ENCODE measurements around the gene PAPSS2.

The PAPSS2 gene

DNA sequence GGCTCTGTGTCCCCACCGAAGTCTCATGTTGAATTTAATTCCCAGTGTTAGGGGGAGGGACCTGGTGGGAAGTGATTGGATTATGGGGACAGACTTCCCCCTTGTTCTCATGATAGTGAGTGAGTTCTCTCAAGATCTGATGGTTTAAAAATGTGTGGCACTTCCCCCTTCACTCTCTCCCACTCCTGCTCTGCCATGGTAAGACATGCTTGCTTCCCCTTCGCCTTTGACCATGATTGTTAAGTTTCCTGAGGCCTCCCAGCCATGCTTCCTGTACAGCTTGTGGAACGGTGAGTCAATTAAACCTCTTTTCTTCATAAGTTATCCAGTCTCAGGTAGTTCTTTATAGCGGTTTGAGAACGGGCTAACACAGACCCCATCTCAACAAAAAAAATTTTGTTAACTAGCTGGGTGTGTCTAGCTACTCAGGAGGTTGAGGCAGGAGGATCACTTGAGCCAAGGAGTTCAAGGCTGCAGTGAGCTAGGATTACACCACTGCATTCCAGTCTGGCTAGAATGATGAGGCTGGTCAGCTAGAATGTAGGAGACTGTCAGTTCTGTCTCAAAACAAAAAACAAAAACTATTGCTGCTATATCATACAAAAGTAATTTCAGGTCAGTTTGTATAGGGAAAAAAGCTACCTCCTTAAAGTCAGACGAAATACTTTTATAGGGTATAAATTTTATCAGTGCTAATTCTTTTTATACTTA lies 100.7 kb downstream of the PAPSS2 start:
- H3K27me3 ChIP-seq (ENCODE audit: control insufficient read depth, insufficient read depth, low read length) = no peaks in the 10 kb centered on the region
- peaks cover 17% of the 10 kb centered on the region for H3K36me3 ChIP-seq (ENCODE audit: control insufficient read depth, low read depth, low read length)
- no peaks in the 10 kb centered on the region for H3K9me3 ChIP-seq (ENCODE audit: control insufficient read depth, low read depth, low read length)
- no peak overlapping the region for H3K4me3 ChIP-seq (ENCODE audit: low read length)
- no peak overlapping the region for H3K27ac ChIP-seq (ENCODE audit: low read length)
- no peak overlapping the region for H3K9ac ChIP-seq (ENCODE audit: low read length)
- peaks cover 4% of the 10 kb centered on the region for H3K4me1 ChIP-seq (ENCODE audit: control insufficient read depth, low read depth, low read length)

DNA sequence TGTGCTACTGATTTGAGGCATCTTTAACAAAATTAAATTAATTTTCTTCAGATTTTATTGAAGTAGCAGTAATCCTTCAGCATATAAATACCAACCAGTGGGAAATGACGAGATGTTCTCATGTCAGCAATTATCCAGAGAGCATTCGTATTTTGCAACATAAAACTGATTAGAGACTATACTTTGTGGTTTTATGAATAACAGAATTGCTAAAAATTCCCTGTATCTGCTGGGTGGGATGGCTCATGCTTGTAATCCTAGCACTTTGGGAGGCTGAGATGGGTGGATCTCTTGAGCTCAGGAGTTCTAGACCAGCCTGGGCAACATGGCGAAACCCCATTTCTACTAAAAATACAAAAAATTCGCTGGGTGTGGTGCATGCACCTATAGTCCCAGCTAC lies 101.5 kb downstream of the PAPSS2 start:
- Histone ChIP-seq H3K27ac (ENCODE audit: low read length) (no peak overlapping the region), H3K27me3 (ENCODE audit: control insufficient read depth, insufficient read depth, low read length) (no peaks in the 10 kb centered on the region), H3K9me3 (ENCODE audit: control insufficient read depth, low read depth, low read length) (no peaks in the 10 kb centered on the region), H3K36me3 (ENCODE audit: control insufficient read depth, low read depth, low read length) (peaks cover 11% of the 10 kb centered on the region), H3K4me1 (ENCODE audit: control insufficient read depth, low read depth, low read length) (peaks cover 4% of the 10 kb centered on the region), H3K4me3 (ENCODE audit: low read length) (no peak overlapping the region), H3K9ac (ENCODE audit: low read length) (no peak overlapping the region)

DNA sequence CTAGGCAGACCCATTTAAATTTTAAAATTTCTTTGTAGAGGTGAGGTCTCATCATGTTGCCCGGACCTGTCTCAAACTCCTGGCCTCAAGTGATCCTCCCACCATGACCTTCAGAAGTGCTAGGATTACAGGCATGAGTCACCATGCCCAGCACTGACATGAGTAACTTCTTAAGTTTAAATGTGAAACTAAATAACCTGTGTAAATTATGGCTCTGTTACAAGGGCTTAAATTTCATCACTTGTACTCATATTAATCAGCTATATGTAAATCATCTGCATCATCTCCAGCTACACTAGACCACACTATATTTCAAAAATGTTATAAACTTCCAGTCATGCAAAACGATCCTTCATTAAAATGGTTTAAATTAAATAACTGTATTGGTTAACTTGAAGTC lies 102.2 kb downstream of the PAPSS2 start:
- H3K9ac ChIP-seq (ENCODE audit: low read length) = no peak overlapping the region
- peaks cover 6% of the 10 kb centered on the region for H3K36me3 ChIP-seq (ENCODE audit: control insufficient read depth, low read depth, low read length)
- H3K27ac ChIP-seq (ENCODE audit: low read length) = no peak overlapping the region
- H3K4me1 ChIP-seq (ENCODE audit: control insufficient read depth, low read depth, low read length) = peaks cover 4% of the 10 kb centered on the region
- H3K9me3 ChIP-seq (ENCODE audit: control insufficient read depth, low read depth, low read length) = no peaks in the 10 kb centered on the region
- H3K4me3 ChIP-seq (ENCODE audit: low read length) = no peak overlapping the region
- H3K27me3 ChIP-seq (ENCODE audit: control insufficient read depth, insufficient read depth, low read length) = no peaks in the 10 kb centered on the region

DNA sequence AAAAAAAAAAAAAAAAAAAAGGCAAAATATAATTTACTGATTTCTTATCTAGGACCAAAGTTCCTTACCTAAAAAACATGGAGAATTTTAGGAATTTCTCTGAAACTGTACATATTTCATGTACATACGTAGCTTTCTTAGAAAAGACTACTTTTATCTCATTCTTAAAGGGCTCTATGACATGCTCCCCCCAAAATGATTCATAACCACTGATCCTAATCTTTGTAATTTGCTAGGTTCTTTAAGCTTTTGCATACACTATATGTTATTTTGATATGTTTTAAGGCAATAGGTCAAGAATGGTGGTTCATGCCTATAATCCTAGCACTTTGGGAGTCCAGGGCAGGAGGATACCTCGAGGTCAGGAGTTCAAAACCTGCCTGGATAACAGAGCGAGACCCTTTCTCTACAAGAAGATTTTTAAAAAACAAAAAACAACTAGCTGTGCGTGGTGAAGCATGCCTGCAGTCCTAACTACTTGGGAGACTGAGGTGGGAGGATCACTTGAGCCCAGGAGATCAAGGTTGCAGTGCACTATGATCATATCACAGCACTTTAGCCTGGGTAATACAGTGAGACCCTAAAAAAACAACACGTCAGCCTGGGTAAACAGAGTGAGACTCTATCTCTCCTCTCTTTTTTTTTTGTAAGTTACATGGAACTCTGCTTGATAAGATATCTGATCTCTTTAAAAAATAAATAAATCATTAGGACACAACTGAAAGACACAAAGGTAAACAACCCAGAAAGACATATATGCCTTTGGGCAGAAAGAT lies 103.6 kb downstream of the PAPSS2 start:
- Histone ChIP-seq H3K36me3 (ENCODE audit: control insufficient read depth, low read depth, low read length) (peaks cover 11% of the 10 kb centered on the region), H3K9me3 (ENCODE audit: control insufficient read depth, low read depth, low read length) (no peaks in the 10 kb centered on the region), H3K9ac (ENCODE audit: low read length) (no peak overlapping the region), H3K27ac (ENCODE audit: low read length) (no peak overlapping the region), H3K27me3 (ENCODE audit: control insufficient read depth, insufficient read depth, low read length) (no peaks in the 10 kb centered on the region), H3K4me1 (ENCODE audit: control insufficient read depth, low read depth, low read length) (peaks cover 9% of the 10 kb centered on the region), H3K4me3 (ENCODE audit: low read length) (no peak overlapping the region)

DNA sequence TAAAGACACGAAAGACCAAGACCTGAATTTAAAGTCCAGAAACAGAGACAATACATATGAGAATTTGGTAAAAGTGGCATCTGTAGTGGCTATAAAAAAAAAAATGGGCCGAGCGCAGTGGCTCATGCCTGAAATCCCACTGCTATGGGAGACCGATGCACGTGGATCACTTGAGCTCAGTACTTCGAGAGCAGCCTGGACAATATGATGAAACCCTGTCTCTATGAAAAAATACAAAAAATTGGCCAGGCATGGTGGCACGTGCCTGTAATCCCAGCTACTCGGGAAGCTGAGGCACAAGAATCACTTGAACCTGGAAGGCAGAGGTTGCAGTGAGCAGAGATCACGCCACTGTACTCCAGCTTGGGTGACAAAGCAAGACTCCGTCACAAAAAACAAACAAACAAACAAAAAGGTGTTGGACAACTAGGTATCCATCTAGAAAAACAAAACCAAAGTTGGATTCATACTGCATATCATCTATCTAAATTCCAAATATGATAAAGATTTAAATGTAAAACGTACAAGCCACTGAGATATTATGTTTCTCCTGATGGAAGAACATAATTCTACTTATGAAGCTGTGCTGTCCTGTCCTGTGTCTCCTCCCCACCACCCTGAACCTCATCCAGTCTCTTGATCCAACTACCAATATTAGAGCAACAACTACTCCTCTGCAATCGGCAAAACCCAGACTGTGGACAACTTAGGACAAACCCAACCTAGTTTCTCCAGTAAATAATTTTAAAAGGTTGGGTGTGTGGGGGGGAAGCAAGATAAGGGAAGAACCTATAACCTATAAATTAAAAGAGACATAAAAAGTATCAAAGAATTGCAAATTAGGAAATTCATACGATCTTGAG lies 104.6 kb downstream of the PAPSS2 start:
- Histone ChIP-seq H3K27me3 (ENCODE audit: control insufficient read depth, insufficient read depth, low read length) (no peaks in the 10 kb centered on the region), H3K4me3 (ENCODE audit: low read length) (no peak overlapping the region), H3K9me3 (ENCODE audit: control insufficient read depth, low read depth, low read length) (no peaks in the 10 kb centered on the region), H3K9ac (ENCODE audit: low read length) (no peak overlapping the region), H3K27ac (ENCODE audit: low read length) (no peak overlapping the region), H3K36me3 (ENCODE audit: control insufficient read depth, low read depth, low read length) (peaks cover 17% of the 10 kb centered on the region), H3K4me1 (ENCODE audit: control insufficient read depth, low read depth, low read length) (peaks cover 5% of the 10 kb centered on the region)

DNA sequence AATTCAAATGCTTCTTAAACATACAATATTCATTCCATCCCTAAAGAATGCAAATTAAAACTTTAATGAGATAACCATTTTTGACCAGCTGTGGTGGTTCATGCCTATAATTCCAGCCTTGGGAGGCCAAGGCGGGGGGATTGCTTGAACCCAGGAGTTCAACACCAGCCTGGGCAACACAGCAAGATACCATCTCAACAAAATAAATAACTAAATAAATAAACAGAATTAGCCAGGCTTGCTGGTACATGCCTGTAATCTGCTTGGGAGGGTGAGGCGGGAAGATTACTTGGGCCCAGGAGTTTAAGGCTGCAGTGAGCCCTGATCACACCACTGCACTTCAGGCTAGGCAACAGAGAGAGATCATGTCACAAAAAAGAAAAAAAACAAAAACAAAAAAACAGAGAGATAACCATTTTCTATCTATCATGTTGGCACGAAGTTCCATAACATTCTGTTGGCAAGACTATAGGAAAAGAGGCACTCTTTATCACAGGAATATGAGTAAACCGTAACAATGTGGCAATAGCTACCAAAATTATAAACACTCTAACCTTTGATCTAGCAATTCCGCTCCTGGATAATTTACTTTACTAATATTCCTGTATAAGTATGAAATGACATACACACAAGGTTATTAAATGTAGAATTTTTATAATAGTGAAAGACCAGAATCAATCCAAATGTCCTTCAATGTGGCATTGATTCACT lies 106.1 kb downstream of the PAPSS2 start:
- H3K9ac ChIP-seq (ENCODE audit: low read length) = no peak overlapping the region
- peaks cover 5% of the 10 kb centered on the region for H3K4me1 ChIP-seq (ENCODE audit: control insufficient read depth, low read depth, low read length)
- no peak overlapping the region for H3K4me3 ChIP-seq (ENCODE audit: low read length)
- no peak overlapping the region for H3K27ac ChIP-seq (ENCODE audit: low read length)
- H3K27me3 ChIP-seq (ENCODE audit: control insufficient read depth, insufficient read depth, low read length) = no peaks in the 10 kb centered on the region
- no peaks in the 10 kb centered on the region for H3K9me3 ChIP-seq (ENCODE audit: control insufficient read depth, low read depth, low read length)
- H3K36me3 ChIP-seq (ENCODE audit: control insufficient read depth, low read depth, low read length) = peaks cover 23% of the 10 kb centered on the region

DNA sequence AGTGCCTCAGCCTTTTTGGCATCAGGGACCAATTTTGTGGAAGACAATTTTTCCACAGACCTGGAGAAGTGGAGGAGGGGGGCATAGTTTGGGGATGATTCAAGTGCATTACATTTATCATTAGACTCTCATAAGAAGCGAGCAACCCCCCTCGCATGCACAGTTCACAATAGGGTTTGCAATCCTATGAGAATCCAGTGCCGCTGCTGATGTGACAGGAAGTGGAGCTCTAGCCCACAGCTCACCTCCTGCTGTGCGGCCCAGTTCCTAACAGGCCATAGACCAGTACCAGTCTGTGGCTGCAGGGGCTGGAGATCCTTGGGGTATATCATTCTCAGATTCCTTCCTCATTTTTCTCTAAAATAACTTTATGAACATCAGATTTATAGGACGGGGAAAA lies 107.6 kb downstream of the PAPSS2 start:
- Histone ChIP-seq H3K36me3 (ENCODE audit: control insufficient read depth, low read depth, low read length) (peaks cover 28% of the 10 kb centered on the region), H3K9ac (ENCODE audit: low read length) (no peak overlapping the region), H3K4me1 (ENCODE audit: control insufficient read depth, low read depth, low read length) (peaks cover 5% of the 10 kb centered on the region), H3K27me3 (ENCODE audit: control insufficient read depth, insufficient read depth, low read length) (no peaks in the 10 kb centered on the region), H3K27ac (ENCODE audit: low read length) (no peak overlapping the region), H3K9me3 (ENCODE audit: control insufficient read depth, low read depth, low read length) (no peaks in the 10 kb centered on the region), H3K4me3 (ENCODE audit: low read length) (no peak overlapping the region)

DNA sequence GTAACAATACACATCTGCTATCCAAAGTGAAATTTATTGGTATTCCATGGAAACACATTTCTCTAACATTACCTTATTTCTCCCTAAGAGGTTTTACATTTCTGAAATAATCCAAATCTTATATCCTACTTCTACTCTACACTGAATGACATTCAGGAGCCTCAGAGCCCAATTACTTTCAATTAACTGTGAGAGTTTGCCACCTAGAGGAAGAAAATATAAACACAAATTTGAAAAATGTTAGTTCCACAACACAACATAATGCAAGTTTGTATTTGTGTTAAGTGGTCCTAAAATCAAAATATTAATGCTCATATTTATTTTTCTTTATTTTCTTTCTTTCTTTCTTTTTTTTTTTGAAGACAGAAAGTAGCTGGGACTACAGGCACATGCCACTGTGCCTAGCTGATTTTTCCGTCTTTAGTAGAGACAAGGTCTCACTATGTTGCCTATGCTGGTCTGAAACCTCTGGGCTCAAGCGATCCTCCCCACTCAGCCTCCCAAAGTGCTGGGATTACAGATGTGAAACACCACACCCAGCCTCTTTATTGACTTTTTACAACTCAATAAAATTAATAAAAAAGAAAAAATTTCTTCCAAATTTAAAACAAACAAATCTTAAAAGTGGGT lies 112.3 kb downstream of the PAPSS2 start:
- peaks cover 42% of the 10 kb centered on the region for H3K36me3 ChIP-seq (ENCODE audit: control insufficient read depth, low read depth, low read length)
- H3K27ac ChIP-seq (ENCODE audit: low read length) = no peak overlapping the region
- H3K27me3 ChIP-seq (ENCODE audit: control insufficient read depth, insufficient read depth, low read length) = no peaks in the 10 kb centered on the region
- peaks cover 4% of the 10 kb centered on the region for H3K4me1 ChIP-seq (ENCODE audit: control insufficient read depth, low read depth, low read length)
- no peak overlapping the region for H3K9ac ChIP-seq (ENCODE audit: low read length)
- no peaks in the 10 kb centered on the region for H3K9me3 ChIP-seq (ENCODE audit: control insufficient read depth, low read depth, low read length)
- no peak overlapping the region for H3K4me3 ChIP-seq (ENCODE audit: low read length)

DNA sequence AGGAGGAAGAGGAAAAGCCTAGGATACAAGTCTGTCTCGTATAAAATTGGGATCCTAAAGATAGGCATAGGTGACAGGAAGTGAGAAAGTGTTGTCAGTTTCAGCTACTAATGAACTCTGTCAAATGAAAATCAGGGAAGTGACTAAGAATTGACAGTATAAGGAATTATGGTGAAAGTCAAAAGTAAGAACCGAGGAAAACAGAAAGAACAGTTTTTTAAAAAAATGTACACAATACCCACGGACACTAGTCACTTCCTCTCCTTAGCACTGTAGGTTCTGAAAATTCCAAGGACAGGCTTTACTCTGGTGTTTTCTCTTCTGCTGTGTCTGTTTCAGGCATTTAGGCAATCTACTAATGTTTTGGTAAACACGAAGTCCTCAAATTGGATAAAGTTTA lies 116.1 kb downstream of the PAPSS2 start:
- Histone ChIP-seq H3K4me3 (ENCODE audit: low read length) (no peak overlapping the region), H3K4me1 (ENCODE audit: control insufficient read depth, low read depth, low read length) (no peaks in the 10 kb centered on the region), H3K27ac (ENCODE audit: low read length) (no peak overlapping the region), H3K27me3 (ENCODE audit: control insufficient read depth, insufficient read depth, low read length) (no peaks in the 10 kb centered on the region), H3K9ac (ENCODE audit: low read length) (no peak overlapping the region), H3K9me3 (ENCODE audit: control insufficient read depth, low read depth, low read length) (no peaks in the 10 kb centered on the region), H3K36me3 (ENCODE audit: control insufficient read depth, low read depth, low read length) (peaks cover 29% of the 10 kb centered on the region)

DNA sequence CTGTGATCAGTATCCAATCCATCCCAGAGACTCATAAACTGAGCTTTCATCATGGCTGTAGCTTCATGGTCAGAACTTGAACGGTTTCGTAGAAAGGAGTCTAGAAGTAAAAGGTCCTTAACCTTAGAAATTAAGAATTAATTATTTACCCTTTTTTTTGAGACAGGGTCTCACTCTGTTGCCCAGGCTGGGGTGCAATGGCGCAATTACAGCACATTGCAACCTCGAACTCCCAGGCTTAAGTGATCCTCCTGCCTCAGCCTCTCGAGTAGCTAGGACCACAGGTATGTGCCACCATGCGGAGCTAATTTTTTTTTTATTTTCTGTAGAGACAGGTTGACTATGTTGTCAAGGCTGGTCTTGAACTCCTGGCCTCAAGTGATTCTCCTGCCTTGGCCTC lies 116.7 kb downstream of the PAPSS2 start:
- H3K9ac ChIP-seq (ENCODE audit: low read length) = no peak overlapping the region
- H3K9me3 ChIP-seq (ENCODE audit: control insufficient read depth, low read depth, low read length) = no peaks in the 10 kb centered on the region
- H3K4me1 ChIP-seq (ENCODE audit: control insufficient read depth, low read depth, low read length) = no peaks in the 10 kb centered on the region
- H3K36me3 ChIP-seq (ENCODE audit: control insufficient read depth, low read depth, low read length) = peaks cover 23% of the 10 kb centered on the region
- no peaks in the 10 kb centered on the region for H3K27me3 ChIP-seq (ENCODE audit: control insufficient read depth, insufficient read depth, low read length)
- no peak overlapping the region for H3K4me3 ChIP-seq (ENCODE audit: low read length)
- H3K27ac ChIP-seq (ENCODE audit: low read length) = no peak overlapping the region

DNA sequence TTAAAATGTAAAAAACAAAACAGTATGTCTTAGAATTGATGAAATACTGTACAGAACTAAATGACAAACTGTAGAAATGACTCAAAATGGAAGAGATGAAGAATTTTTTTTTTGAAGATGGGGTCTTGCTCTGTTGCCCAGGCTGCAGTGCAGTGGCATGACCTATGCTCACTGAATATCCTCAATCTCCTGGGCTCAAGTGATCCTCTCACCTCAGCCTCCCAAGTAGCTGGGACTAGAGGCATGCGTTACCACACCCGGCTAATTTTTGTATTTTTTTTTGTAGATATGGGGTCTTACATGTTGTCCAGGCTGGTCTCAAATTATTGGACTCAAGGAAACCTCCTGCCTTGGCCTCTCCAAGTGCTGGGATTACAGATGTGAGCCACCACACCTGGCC lies 121.9 kb downstream of the PAPSS2 start:
- peaks cover 34% of the 10 kb centered on the region for H3K36me3 ChIP-seq (ENCODE audit: control insufficient read depth, low read depth, low read length)

More for the DNA sequence above, 121.9 kb downstream of the PAPSS2 start:
- no peak overlapping the region for H3K27ac ChIP-seq (ENCODE audit: low read length)
- H3K9ac ChIP-seq (ENCODE audit: low read length) = no peak overlapping the region
- H3K9me3 ChIP-seq (ENCODE audit: control insufficient read depth, low read depth, low read length) = no peaks in the 10 kb centered on the region
- H3K4me1 ChIP-seq (ENCODE audit: control insufficient read depth, low read depth, low read length) = no peaks in the 10 kb centered on the region
- H3K4me3 ChIP-seq (ENCODE audit: low read length) = no peak overlapping the region
- no peaks in the 10 kb centered on the region for H3K27me3 ChIP-seq (ENCODE audit: control insufficient read depth, insufficient read depth, low read length)
